Amniotic stem cell (primary cell): Measurements from ENCODE around the gene SF3B1.
"Not testable (repeated sequence)": the region's sequence is repeated elsewhere in the genome, so short reads cannot be mapped to it uniquely, and the experiment has no call there.

Experiments used
- DNase-seq: peaks from one replicate; lab custom pipeline; 2025; lab: John Stamatoyannopoulos, UW

SF3B1 gene

GRCh38 chr2:197343968-197344367 lies 90.9 kb downstream of the SF3B1 start:
- DNase-seq = not testable (repeated sequence)

- no peak for DNase-seq
Observed at GRCh38 chr2:197340591-197340990, 94.2 kb downstream of the SF3B1 start.
